Coronary artery (tissue), 2 donors: ENCODE results near the gene CDH4.

Experiments
- DNase-seq: peaks from one replicate; pipeline ENCODE4 v3.0.0-alpha.2; 2017; ENCODE audit warnings: low spot score
- H3K27ac ChIP-seq, 2 donors: fragments of 200-600 bp; sonication (generic); one replicate each; pipeline ENCODE4 v1.5.1; 2016 to 2019
- H3K4me3 ChIP-seq: fragments of 200-600 bp; sonication (generic); 2 replicates; pipeline ENCODE4 v1.5.1; 2016; ENCODE audit warnings: mild to moderate bottlenecking, moderate library complexity
- CTCF ChIP-seq: fragments of 200-600 bp; sonication (generic); IDR thresholded peaks from one replicate; pipeline ENCODE4 v1.5.1; 2019; ENCODE audit warnings: antibody characterized with exemption

The CDH4 gene

GRCh38 chr20:61778495-61778863 lies 526.4 kb downstream of the CDH4 start:
- DNase-seq, result no peak
- no peak for TF ChIP-seq CTCF
- Histone ChIP-seq H3K4me3 (no peak overlapping the region), H3K27ac (no peak overlapping the region)

GRCh38 chr20:61779176-61779965 lies 527.3 kb downstream of the CDH4 start:
- no peak overlapping the region for H3K27ac ChIP-seq
- no peak for DNase-seq
- no peak overlapping the region for H3K4me3 ChIP-seq
- no peak for TF ChIP-seq CTCF

- TF ChIP-seq CTCF, result no peak
- H3K27ac ChIP-seq, result no peak overlapping the region
- no peak overlapping the region for H3K4me3 ChIP-seq
- no peak for DNase-seq
These were observed 528.0 kb downstream of the CDH4 start for GRCh38 chr20:61780066-61780465.

- no peak overlapping the region for H3K27ac ChIP-seq
- DNase-seq, result no peak
- TF ChIP-seq CTCF, result no peak
- no peak overlapping the region for H3K4me3 ChIP-seq
These were observed 532.9 kb downstream of the CDH4 start for GRCh38 chr20:61784801-61785566.

GRCh38 chr20:61785567-61785816 lies 533.4 kb downstream of the CDH4 start:
- no peak for DNase-seq
- Histone ChIP-seq H3K27ac (no peak overlapping the region), H3K4me3 (no peak overlapping the region)
- no peak for TF ChIP-seq CTCF

- Histone ChIP-seq H3K4me3 (no peak overlapping the region), H3K27ac (no peak overlapping the region)
- DNase-seq, result no peak
- no peak for TF ChIP-seq CTCF
These were observed 534.2 kb downstream of the CDH4 start for GRCh38 chr20:61786230-61786629.

GRCh38 chr20:61788343-61788742 lies 536.3 kb downstream of the CDH4 start:
- no peak for TF ChIP-seq CTCF
- no peak for DNase-seq
- Histone ChIP-seq H3K27ac (no peak overlapping the region), H3K4me3 (no peak overlapping the region)
